GM12874 (cell line): ENCODE results near the gene CIB1.

Experiments used
- TF ChIP-seq, protein P1 (sequence below): IDR thresholded peaks from 2 replicates; pipeline ENCODE4 v1.5.1; 2011; ENCODE audit warnings: low read depth, mild to moderate bottlenecking, control low read depth, low read length, moderate library complexity; ENCODE audit not compliant: insufficient read depth

CIB1 gene

DNA sequence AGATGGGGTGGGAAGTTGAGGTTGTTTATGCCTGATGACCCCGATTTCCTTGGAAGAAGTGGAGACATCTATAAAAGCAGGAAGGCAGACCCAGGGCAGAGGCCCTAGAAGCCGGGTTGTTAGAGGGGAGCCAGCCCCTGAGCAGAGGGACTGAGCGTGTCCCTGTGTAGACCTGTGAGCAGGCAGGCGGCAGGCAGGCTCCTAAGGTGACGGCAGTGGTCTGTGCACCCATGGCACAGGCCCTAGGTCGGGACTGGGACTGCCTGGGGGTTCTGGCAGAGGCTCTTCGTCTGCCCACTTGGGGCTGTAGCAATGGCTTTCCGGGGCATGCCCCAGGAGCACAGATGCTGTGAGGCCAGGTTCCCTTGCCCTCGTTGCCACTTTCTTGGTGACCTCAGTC, 22.7 kb downstream of the CIB1 start:
- TF ChIP-seq, protein P1, sequence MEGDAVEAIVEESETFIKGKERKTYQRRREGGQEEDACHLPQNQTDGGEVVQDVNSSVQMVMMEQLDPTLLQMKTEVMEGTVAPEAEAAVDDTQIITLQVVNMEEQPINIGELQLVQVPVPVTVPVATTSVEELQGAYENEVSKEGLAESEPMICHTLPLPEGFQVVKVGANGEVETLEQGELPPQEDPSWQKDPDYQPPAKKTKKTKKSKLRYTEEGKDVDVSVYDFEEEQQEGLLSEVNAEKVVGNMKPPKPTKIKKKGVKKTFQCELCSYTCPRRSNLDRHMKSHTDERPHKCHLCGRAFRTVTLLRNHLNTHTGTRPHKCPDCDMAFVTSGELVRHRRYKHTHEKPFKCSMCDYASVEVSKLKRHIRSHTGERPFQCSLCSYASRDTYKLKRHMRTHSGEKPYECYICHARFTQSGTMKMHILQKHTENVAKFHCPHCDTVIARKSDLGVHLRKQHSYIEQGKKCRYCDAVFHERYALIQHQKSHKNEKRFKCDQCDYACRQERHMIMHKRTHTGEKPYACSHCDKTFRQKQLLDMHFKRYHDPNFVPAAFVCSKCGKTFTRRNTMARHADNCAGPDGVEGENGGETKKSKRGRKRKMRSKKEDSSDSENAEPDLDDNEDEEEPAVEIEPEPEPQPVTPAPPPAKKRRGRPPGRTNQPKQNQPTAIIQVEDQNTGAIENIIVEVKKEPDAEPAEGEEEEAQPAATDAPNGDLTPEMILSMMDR = no peak

DNA sequence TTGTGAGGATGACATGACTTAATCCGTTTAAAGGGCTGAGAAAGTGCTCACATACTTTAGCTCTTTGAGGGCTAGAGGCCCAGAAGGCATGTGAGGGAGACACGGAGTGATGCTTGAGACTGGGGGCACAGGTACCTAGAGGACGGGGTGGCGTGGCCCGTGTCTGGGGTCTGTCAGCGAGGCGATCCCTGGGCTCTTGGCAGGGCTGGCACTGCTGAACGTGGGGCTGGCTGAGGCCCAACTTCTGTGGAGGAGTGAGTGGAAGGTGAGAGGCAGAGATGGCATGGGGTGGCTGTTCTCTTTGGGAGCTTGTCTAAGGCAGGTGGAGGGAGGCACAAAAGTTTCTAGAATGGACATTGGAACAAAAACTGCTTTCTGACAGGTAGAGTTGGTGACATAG, 23.1 kb downstream of the CIB1 start:
- TF ChIP-seq, protein P1 = no peak

- TF ChIP-seq, protein P1 = no peak
Observed at GRCh38 chr15:90209591-90209990, 24.1 kb downstream of the CIB1 start.

GRCh38 chr15:90208356-90208755, 25.4 kb downstream of the CIB1 start:
- TF ChIP-seq, protein P1 = no peak

GRCh38 chr15:90207252-90207651, 26.5 kb downstream of the CIB1 start:
- TF ChIP-seq, protein P1 = no peak

DNA sequence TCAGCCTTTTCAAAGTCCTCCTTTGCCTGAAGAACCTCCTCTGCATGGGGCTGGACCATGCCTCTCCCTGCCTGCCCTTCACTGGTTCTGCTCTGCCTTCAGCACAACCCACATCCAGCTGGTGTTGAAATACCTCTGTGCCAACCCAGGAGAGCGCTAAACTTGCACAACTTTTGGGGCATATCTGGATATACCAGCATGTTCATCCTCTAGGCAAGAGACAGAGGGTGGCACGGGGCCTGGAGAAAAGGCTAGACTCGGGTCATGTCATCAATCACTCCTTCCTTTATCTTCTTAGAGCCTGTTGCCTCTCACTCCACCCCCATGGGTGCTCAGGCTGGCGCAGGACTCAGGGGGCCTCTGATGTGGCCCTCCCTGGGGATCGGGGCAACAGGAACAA, 27.9 kb downstream of the CIB1 start:
- TF ChIP-seq, protein P1 = no peak

GRCh38 chr15:90205050-90205848, 28.5 kb downstream of the CIB1 start:
- TF ChIP-seq, protein P1 = no peak

DNA sequence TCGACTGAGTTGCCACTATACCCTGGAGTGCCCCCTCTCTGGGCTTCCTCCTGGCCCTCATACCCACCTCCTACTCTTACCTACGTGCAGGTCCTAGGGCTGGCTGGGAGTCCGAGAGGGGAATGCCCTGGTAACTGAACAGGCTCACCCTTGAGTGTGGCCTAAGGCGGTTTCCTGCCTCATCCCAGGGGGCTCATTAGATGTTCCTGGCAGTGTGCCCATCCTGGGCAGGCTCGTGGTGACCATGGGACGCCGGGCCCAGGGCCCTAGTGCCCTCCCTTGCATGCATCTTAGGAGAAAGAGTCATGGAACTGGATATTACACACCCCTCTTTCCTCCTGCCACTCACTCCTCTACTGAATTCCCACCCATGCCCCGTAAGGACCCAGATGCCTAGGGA, 29.8 kb downstream of the CIB1 start:
- TF ChIP-seq, protein P1 = no peak
